GM18861 (cell line): ENCODE results near the gene CTDSPL.
A peak's percentile ranks its signal among the peaks of the same experiment; 100 is the strongest.
"Not testable (repeated sequence)": the region's sequence is repeated elsewhere in the genome, so short reads cannot be mapped to it uniquely, and the experiment has no call there.

Source experiments
- ATAC-seq: cut with Tn5 transposase; IDR thresholded peaks from one replicate; pipeline ENCODE4 v1.9.1; 2021; ENCODE audit not compliant: unreplicated experiment

The CTDSPL gene

DNA sequence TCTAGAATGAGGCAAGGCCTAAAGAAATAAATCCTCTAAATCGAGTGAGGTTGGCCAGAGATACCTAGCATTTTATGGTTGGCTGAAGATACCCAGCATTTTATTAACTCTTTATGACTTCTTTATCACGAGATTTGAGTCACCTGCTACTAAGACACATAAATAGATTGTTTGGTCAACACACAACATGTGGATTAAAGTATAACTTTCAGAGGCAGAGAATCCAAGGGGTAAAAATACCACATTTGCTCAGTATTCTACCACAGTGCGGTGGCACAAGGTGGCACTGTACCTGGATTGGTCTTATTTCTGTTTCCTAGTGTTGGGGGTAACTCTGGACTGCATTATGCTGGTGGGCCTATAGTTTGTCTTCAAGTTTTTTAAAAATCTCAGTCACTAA, 102.0 kb downstream of the CTDSPL start:
- ATAC-seq, result no peak

DNA sequence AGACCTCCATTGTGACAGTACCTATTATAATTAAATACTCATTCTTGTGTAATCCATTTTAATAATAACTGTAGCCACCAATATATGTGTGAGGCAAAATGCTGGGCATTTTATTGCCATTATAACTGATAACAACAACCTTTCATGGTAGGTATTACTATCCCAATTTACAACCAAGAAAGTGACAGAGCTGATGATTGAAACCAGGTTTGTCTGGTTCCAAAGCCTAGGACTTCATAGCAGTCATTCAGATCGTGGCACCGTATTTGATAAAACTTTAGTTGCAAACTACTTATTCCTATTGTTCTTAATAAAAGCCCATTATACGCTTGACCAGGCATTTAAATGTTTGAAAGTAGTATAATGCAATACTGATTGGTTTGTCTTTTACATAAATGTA, 102.5 kb downstream of the CTDSPL start:
- no peak for ATAC-seq

DNA sequence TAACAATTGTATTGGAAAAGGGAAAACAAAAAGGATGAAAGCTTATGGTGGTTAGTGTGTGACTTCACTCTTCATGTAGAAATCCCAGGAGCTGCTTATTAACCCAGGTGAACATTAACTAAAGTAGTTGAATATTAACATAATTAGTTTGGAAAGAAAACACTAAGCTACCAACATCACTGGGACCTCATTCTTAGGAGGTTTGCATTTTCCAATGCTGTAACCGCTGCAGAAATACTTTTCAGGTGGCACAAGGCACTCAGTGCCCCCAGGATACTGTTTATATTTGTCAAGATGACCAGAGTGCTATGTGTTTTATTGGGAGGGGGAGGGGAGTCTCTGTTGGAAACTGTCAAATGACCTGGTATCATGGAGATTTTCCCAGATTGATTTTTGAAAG, 103.0 kb downstream of the CTDSPL start:
- no peak for ATAC-seq

- ATAC-seq, result peak; percentile 64
Observed at GRCh38 chr3:37967260-37967881, 105.7 kb downstream of the CTDSPL start.

- no peak for ATAC-seq
Observed at GRCh38 chr3:37968199-37968598, 106.5 kb downstream of the CTDSPL start.

GRCh38 chr3:37968813-37969595, 107.3 kb downstream of the CTDSPL start:
- ATAC-seq, result no peak

GRCh38 chr3:37969596-37970100, 108.0 kb downstream of the CTDSPL start:
- no peak for ATAC-seq

DNA sequence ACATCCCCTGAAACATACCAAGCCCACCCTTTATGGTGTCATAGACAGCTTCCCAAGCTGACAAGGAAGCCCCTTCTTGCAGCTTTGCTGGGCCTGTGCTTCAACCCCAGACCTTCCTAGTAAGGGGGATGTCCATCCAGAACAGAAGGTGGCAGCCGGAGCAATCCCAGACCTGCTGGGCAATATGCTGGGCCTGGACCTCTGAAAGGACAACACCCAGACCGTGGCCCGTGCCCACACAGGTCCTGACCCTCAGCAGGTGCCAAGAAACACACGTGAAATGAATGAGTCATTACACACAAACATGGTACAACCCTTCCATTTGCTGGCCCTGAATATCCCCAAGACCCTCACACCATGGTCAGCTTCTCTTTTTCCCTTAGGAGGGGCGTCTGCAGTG, 109.1 kb downstream of the CTDSPL start:
- ATAC-seq, result no peak

- no peak for ATAC-seq
Observed at GRCh38 chr3:37971467-37971866, 109.8 kb downstream of the CTDSPL start.

GRCh38 chr3:37972056-37972455, 110.4 kb downstream of the CTDSPL start:
- ATAC-seq, result not testable (repeated sequence)

- ATAC-seq, result no peak
Observed at GRCh38 chr3:37973246-37974054, 111.8 kb downstream of the CTDSPL start.

- ATAC-seq, result peak; percentile 88
Observed at GRCh38 chr3:37974121-37975083, 112.7 kb downstream of the CTDSPL start.

- ATAC-seq, result no peak
Observed at GRCh38 chr3:37979541-37980461, 118.1 kb downstream of the CTDSPL start.

- ATAC-seq, result no peak
Observed at GRCh38 chr3:37980462-37981347, 119.0 kb downstream of the CTDSPL start.

- no peak for ATAC-seq
Observed at GRCh38 chr3:37981348-37981664, 119.6 kb downstream of the CTDSPL start.

DNA sequence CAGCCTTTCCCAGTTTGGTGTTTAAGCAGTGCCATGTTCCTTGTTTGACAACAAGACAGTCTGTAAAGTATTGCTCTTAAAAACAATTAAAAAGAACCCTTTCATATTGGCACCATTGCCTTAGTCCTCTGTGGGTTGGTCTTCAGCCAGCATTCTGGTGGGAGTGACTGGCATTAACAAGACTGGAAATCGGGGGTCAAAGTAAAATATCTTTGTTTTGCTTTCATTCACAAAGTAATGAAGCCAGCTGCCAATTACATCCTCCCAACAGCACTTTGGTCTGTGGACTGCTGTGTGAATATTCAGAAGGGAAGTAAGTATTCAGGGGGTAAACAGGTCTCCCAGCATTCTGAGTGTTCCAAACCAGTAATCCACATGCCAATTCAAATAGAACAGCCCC, 120.7 kb downstream of the CTDSPL start:
- no peak for ATAC-seq

GRCh38 chr3:37984051-37984450, 122.4 kb downstream of the CTDSPL start:
- ATAC-seq, result no peak

DNA sequence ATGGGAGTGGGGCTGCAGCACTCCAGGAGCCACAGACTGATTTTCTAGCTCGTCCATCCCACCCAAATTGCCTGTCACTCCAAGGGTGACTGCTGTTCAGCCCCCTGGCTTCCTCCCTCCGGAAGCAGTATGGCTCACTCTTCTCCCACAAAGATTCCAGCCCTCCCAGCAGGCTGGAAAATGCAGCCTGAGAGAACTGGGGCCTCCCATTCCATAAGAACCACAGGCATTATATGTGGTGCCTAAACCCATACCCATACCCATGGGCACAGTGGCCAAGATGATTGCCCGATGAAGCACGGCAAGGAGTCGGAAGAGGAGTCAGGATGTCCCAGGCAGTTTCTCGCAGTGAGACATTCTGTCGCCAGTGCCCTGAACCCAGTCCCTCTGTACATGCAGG, 122.9 kb downstream of the CTDSPL start:
- ATAC-seq, result no peak
